GM12878 (cell line): Measurements from ENCODE around the gene PRSS56. TPM values are rescaled to one million over a fixed set of nuclear protein-coding genes. Genes with fewer than 3 reads are reported as not detected.

Experiments used
- ATF7 ChIP-seq: fragments of 450-650 bp; IDR thresholded peaks from 2 replicates; pipeline ENCODE4 v1.6.1; 2016; ENCODE audit warnings: low read depth, mild to moderate bottlenecking
- BMI1 ChIP-seq: fragments of 450-650 bp; IDR thresholded peaks from 2 replicates; pipeline ENCODE4 v1.6.1; 2016; ENCODE audit warnings: mild to moderate bottlenecking, moderate library complexity, borderline replicate concordance
- BRCA1 ChIP-seq: IDR thresholded peaks from 2 replicates; pipeline ENCODE4 v1.6.1; 2011; ENCODE audit warnings: low read depth, low read length, improper control_type of control experiment
- KDM1A ChIP-seq: fragments of 200-600 bp; sonication (generic); IDR thresholded peaks from 2 replicates; pipeline ENCODE4 v1.6.1; 2016; ENCODE audit warnings: borderline replicate concordance
- NR2F1 ChIP-seq: fragments of 450-650 bp; conservative IDR thresholded peaks from 2 replicates; pipeline ENCODE4 v1.6.1; 2017; ENCODE audit warnings: mild to moderate bottlenecking
- PAX5 ChIP-seq: IDR thresholded peaks from 2 replicates; pipeline ENCODE4 v1.6.1; 2011; ENCODE audit warnings: low read depth, low read length, borderline replicate concordance
- PML ChIP-seq: IDR thresholded peaks from 2 replicates; pipeline ENCODE4 v1.6.1; 2012; ENCODE audit warnings: low read length, inconsistent platforms
- RBBP5 ChIP-seq: fragments of 200-600 bp; sonication (generic); conservative IDR thresholded peaks from 2 replicates; pipeline ENCODE4 v1.6.1; 2016
- SMC3 ChIP-seq: IDR thresholded peaks from 2 replicates; pipeline ENCODE4 v1.6.1; 2011; ENCODE audit warnings: low read length, improper control_type of control experiment, borderline replicate concordance
- SREBF1 ChIP-seq: IDR thresholded peaks from 2 replicates; pipeline ENCODE4 v1.6.1; 2012; ENCODE audit warnings: mild to moderate bottlenecking, low read length
- SRF ChIP-seq, 2 experiments: IDR thresholded peaks; 2 replicates each; pipeline ENCODE4 v1.6.1; 2011; ENCODE audit warnings: low read depth in 2 of 2, low read length in 2 of 2, mild to moderate bottlenecking in 1 of 2, moderate library complexity in 1 of 2
- STAT1 ChIP-seq: fragments of 450-650 bp; conservative IDR thresholded peaks from 2 replicates; pipeline ENCODE4 v1.6.1; 2014; ENCODE audit warnings: antibody characterized with exemption, mild to moderate bottlenecking
- STAT3 ChIP-seq: IDR thresholded peaks from 2 replicates; pipeline ENCODE4 v1.6.1; 2011; ENCODE audit warnings: low read depth, low read length, improper control_type of control experiment
- polyA plus RNA-seq, 11 experiments: library from polyadenylated mRNA; depleted of rRNA in 4 of 11; unstranded in 6 of 11; stranded (reverse) in 5 of 11; fragments of >200 nt; fragmentation: Nextera tagmentation in 4 of 11; fragmentation: Illumina TruSeq in 1 of 11; extraction: Ambion mirVana in 4 of 11; extraction: Trizol in 1 of 11; gene quantifications; 1 replicate in 1 of 11; 2 replicates in 10 of 11; pipeline versions ENCODE4 v1.2.1 to v1.2.3, GENCODE V29; 2011 to 2016; ENCODE audit warnings: inconsistent platforms in 2 of 11, missing spikeins in 2 of 11, low read depth in 1 of 11
- total RNA-seq, 4 experiments: library from RNA; depleted of rRNA in 3 of 4; stranded (reverse); fragments of >200 nt in 3 of 4; fragmentation: Illumina TruSeq in 1 of 4; extraction: Trizol in 1 of 4; gene quantifications; 2 replicates each; pipeline versions ENCODE4 v1.2.1 to v1.2.3, GENCODE V29; 2013 to 2021
- TF ChIP-seq, protein P1 (sequence below): fragments of 450-650 bp; IDR thresholded peaks from 2 replicates; pipeline ENCODE4 v1.6.1; 2017; ENCODE audit warnings: antibody characterized with exemption, mild to moderate bottlenecking, moderate library complexity
- TF ChIP-seq, protein P2 (sequence below): fragments of 450-650 bp; IDR thresholded peaks from 2 replicates; pipeline ENCODE4 v1.6.1; 2017; ENCODE audit warnings: mild to moderate bottlenecking
- TF ChIP-seq, protein P3 (sequence below): IDR thresholded peaks from 2 replicates; pipeline ENCODE4 v1.6.1; 2012; ENCODE audit warnings: low read depth, low read length, improper control_type of control experiment
- TF ChIP-seq, protein P4 (sequence below): fragments of 450-650 bp; IDR thresholded peaks from 2 replicates; pipeline ENCODE4 v1.6.1; 2014; ENCODE audit warnings: mild to moderate bottlenecking
- TF ChIP-seq, protein P5 (sequence below): fragments of 450-650 bp; IDR thresholded peaks from 2 replicates; pipeline ENCODE4 v1.6.1; 2018; ENCODE audit warnings: borderline replicate concordance, mild to moderate bottlenecking; ENCODE audit not compliant: partially characterized antibody
- TF ChIP-seq, protein P6 (sequence below): fragments of 450-650 bp; IDR thresholded peaks from 2 replicates; pipeline ENCODE4 v1.6.1; 2017; ENCODE audit warnings: low read depth, mild to moderate bottlenecking, moderate library complexity

Gene PRSS56
- total and polyA plus RNA-seq, 10 of the 15 experiments (the other 5 are each of a cell fraction or from before 2014, with no cell fraction given) = not detected

DNA sequence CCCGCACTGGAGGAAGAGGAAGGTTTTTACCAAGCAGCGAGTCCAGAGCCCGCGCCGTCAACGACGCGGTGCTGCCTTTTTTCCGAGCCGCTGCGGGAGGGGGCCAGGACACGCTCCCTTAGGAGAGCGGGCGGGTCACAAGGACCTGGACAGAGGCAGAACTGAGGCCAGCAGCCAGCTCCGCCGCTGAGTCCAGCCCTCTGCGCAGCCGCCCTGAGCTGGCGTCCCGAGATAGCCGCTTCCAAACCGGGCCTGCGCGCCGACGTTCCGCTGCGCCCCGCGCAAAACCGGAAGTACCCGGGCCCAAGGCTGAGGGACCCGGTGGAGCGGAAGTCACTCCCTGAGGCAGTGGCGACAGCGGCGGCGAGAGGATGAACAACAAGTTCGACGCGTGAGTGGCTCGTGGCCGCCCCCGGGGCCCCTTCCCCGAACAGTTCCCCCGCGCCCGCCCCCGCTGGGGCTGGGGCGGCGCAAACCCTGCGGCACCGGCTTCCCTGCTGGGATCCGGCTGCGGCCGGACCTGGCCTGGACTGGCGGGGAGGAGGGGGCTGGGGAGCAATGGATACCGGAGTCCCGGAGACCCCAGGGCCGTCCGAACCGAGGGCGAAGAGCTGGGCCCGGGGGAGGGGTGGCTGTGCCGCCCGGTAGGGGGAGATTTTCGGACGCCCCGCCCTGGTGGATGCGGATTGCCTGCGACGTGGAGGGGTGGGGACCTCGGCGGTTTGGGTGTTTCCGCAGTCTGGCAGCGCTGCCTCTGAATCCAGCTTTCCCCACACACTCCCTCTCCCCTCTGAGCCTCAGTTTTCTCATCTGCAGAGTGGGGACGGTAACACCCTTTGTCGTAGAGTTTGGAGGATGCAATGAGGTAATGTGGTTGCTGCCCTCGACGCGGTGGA, 30.4 kb downstream of the PRSS56 start, which contains the start of the genes EIF4E2 and TIGD1 (continued):
- TF ChIP-seq, protein P1, sequence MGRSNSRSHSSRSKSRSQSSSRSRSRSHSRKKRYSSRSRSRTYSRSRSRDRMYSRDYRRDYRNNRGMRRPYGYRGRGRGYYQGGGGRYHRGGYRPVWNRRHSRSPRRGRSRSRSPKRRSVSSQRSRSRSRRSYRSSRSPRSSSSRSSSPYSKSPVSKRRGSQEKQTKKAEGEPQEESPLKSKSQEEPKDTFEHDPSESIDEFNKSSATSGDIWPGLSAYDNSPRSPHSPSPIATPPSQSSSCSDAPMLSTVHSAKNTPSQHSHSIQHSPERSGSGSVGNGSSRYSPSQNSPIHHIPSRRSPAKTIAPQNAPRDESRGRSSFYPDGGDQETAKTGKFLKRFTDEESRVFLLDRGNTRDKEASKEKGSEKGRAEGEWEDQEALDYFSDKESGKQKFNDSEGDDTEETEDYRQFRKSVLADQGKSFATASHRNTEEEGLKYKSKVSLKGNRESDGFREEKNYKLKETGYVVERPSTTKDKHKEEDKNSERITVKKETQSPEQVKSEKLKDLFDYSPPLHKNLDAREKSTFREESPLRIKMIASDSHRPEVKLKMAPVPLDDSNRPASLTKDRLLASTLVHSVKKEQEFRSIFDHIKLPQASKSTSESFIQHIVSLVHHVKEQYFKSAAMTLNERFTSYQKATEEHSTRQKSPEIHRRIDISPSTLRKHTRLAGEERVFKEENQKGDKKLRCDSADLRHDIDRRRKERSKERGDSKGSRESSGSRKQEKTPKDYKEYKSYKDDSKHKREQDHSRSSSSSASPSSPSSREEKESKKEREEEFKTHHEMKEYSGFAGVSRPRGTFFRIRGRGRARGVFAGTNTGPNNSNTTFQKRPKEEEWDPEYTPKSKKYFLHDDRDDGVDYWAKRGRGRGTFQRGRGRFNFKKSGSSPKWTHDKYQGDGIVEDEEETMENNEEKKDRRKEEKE = no peak
- TF ChIP-seq STAT3 = no peak
- TF ChIP-seq, protein P2, sequence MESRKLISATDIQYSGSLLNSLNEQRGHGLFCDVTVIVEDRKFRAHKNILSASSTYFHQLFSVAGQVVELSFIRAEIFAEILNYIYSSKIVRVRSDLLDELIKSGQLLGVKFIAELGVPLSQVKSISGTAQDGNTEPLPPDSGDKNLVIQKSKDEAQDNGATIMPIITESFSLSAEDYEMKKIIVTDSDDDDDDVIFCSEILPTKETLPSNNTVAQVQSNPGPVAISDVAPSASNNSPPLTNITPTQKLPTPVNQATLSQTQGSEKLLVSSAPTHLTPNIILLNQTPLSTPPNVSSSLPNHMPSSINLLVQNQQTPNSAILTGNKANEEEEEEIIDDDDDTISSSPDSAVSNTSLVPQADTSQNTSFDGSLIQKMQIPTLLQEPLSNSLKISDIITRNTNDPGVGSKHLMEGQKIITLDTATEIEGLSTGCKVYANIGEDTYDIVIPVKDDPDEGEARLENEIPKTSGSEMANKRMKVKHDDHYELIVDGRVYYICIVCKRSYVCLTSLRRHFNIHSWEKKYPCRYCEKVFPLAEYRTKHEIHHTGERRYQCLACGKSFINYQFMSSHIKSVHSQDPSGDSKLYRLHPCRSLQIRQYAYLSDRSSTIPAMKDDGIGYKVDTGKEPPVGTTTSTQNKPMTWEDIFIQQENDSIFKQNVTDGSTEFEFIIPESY = no peak
- peak; percentile 67; the same call in 1 of the 2 replicates for TF ChIP-seq PAX5
- TF ChIP-seq, protein P3, sequence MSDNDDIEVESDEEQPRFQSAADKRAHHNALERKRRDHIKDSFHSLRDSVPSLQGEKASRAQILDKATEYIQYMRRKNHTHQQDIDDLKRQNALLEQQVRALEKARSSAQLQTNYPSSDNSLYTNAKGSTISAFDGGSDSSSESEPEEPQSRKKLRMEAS = peak; percentile 77
- TF ChIP-seq, protein P4, sequence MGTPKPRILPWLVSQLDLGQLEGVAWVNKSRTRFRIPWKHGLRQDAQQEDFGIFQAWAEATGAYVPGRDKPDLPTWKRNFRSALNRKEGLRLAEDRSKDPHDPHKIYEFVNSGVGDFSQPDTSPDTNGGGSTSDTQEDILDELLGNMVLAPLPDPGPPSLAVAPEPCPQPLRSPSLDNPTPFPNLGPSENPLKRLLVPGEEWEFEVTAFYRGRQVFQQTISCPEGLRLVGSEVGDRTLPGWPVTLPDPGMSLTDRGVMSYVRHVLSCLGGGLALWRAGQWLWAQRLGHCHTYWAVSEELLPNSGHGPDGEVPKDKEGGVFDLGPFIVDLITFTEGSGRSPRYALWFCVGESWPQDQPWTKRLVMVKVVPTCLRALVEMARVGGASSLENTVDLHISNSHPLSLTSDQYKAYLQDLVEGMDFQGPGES = no peak
- TF ChIP-seq, protein P5, sequence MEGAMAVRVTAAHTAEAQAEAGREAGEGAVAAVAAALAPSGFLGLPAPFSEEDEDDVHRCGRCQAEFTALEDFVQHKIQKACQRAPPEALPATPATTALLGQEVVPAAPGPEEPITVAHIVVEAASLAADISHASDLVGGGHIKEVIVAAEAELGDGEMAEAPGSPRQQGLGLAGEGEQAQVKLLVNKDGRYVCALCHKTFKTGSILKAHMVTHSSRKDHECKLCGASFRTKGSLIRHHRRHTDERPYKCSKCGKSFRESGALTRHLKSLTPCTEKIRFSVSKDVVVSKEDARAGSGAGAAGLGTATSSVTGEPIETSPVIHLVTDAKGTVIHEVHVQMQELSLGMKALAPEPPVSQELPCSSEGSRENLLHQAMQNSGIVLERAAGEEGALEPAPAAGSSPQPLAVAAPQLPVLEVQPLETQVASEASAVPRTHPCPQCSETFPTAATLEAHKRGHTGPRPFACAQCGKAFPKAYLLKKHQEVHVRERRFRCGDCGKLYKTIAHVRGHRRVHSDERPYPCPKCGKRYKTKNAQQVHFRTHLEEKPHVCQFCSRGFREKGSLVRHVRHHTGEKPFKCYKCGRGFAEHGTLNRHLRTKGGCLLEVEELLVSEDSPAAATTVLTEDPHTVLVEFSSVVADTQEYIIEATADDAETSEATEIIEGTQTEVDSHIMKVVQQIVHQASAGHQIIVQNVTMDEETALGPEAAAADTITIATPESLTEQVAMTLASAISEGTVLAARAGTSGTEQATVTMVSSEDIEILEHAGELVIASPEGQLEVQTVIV = peak; percentile 36
- no peak for TF ChIP-seq ATF7
- TF ChIP-seq SMC3 = no peak
- no peak; the same call in 1 of the 2 replicates for TF ChIP-seq STAT1
- 0 out of 2 replicates have a peak, but pooled peaks have one; percentile 38 for TF ChIP-seq NR2F1
- no peak for TF ChIP-seq RBBP5
- no peak for TF ChIP-seq BMI1
- TF ChIP-seq, protein P6, sequence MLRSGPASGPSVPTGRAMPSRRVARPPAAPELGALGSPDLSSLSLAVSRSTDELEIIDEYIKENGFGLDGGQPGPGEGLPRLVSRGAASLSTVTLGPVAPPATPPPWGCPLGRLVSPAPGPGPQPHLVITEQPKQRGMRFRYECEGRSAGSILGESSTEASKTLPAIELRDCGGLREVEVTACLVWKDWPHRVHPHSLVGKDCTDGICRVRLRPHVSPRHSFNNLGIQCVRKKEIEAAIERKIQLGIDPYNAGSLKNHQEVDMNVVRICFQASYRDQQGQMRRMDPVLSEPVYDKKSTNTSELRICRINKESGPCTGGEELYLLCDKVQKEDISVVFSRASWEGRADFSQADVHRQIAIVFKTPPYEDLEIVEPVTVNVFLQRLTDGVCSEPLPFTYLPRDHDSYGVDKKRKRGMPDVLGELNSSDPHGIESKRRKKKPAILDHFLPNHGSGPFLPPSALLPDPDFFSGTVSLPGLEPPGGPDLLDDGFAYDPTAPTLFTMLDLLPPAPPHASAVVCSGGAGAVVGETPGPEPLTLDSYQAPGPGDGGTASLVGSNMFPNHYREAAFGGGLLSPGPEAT = peak; percentile 36; the same call in 1 of the 2 replicates
- TF ChIP-seq SRF (IDR thresholded peaks at IDR 0.05; ENCODE audit: low read depth in 2 of 2, low read length in 2 of 2) = peak in 1 of 2 experiments; percentile 86; a peak in 3 of 4 replicates
- TF ChIP-seq SREBF1 = no peak; the same call in 1 of the 2 replicates
- peak; percentile 83 for TF ChIP-seq PML
- TF ChIP-seq BRCA1 = no peak
- no peak for TF ChIP-seq KDM1A
